Measurements from ENCODE around the gene HSPA9. TPM values are rescaled to one million over a fixed set of nuclear protein-coding genes. Genes with fewer than 3 reads are reported as not detected.

The HSPA9 gene
- total RNA-seq, 1 donor from 2014 or later, result 291 TPM

- DNase-seq, result no peak
- no peak overlapping the region for H3K27ac ChIP-seq (replicated peaks)
- H3K9me3 ChIP-seq (replicated peaks), result no peaks in the 10 kb centered on the region
- no peaks in the 10 kb centered on the region for H3K27me3 ChIP-seq (ENCODE audit: low read depth)
- H3K4me1 ChIP-seq, result peaks cover 73% of the 10 kb centered on the region
- peak overlapping the region; percentile 85 for H3K4me3 ChIP-seq
- no peak for TF ChIP-seq CTCF (IDR thresholded peaks at IDR 0.05; ENCODE audit: borderline replicate concordance)
- intact Hi-C loops (cut with micrococcal nuclease), result no loop called here
- H3K36me3 ChIP-seq, result no peaks in the 10 kb centered on the region
Observed at GRCh38 chr5:138545919-138546562, 29.2 kb downstream of the HSPA9 start.

- Histone ChIP-seq H3K9me3 (replicated peaks) (no peaks in the 10 kb centered on the region), H3K4me3 (peak overlapping the region; percentile 85), H3K27me3 (ENCODE audit: low read depth) (no peaks in the 10 kb centered on the region), H3K27ac (replicated peaks) (peak overlapping the region; percentile 98), H3K4me1 (peaks cover 89% of the 10 kb centered on the region), H3K36me3 (no peaks in the 10 kb centered on the region)
- TF ChIP-seq CTCF (IDR thresholded peaks at IDR 0.05; ENCODE audit: borderline replicate concordance), result no peak
- DNase-seq, result no peak
- intact Hi-C loops (cut with micrococcal nuclease), result no loop called here
Observed at GRCh38 chr5:138544181-138545134, 30.7 kb downstream of the HSPA9 start.

GRCh38 chr5:138543730-138544104 is 31.5 kb downstream of the HSPA9 start:
- intact Hi-C loops (cut with micrococcal nuclease), result no loop called here
- Histone ChIP-seq H3K27me3 (ENCODE audit: low read depth) (no peaks in the 10 kb centered on the region), H3K4me1 (peaks cover 96% of the 10 kb centered on the region)

GRCh38 chr5:138542956-138543729 is 32.1 kb downstream of the HSPA9 start, which contains the start of gene ETF1:
ETF1 (minus strand) TSS chr5:138543236; CDS start chr5:138542918, 318 bp downstream.
- peak; percentile 100 for DNase-seq
- H3K9me3 ChIP-seq (replicated peaks), result no peaks in the 10 kb centered on the region
- no peaks in the 10 kb centered on the region for H3K36me3 ChIP-seq
- H3K27me3 ChIP-seq (ENCODE audit: low read depth), result no peaks in the 10 kb centered on the region
- intact Hi-C loops (cut with micrococcal nuclease), result no loop called here
- H3K4me3 ChIP-seq, result peak within 1 kb of the TSS; percentile 85
- peaks cover 96% of the 10 kb centered on the region for H3K4me1 ChIP-seq
- peak within 1 kb of the TSS; percentile 98 for H3K27ac ChIP-seq (replicated peaks)
- TF ChIP-seq CTCF (IDR thresholded peaks at IDR 0.05; ENCODE audit: borderline replicate concordance), result peak; percentile 8

More at GRCh38 chr5:138543730-138544104, 31.5 kb downstream of the HSPA9 start:
- Histone ChIP-seq H3K9me3 (replicated peaks) (no peaks in the 10 kb centered on the region), H3K4me3 (peak overlapping the region; percentile 85), H3K27ac (replicated peaks) (peak overlapping the region; percentile 98), H3K36me3 (no peaks in the 10 kb centered on the region)
- TF ChIP-seq CTCF (IDR thresholded peaks at IDR 0.05; ENCODE audit: borderline replicate concordance), result no peak
- DNase-seq, result no peak

Measured in left ventricle myocardium inferior (tissue), 1 donor.